GM12864 (cell line): Measurements from ENCODE around the gene TRPM3.

Experiments
- DNase-seq: peaks from one replicate; pipeline ENCODE4 v3.0.0-alpha.2; 2011; ENCODE audit warnings: low read depth
- H3K4me3 ChIP-seq: 2 replicates; pipeline ENCODE4 v1.5.1; 2011; ENCODE audit warnings: mild to moderate bottlenecking, low read depth, low read length, control low read depth
- TF ChIP-seq, protein P1 (sequence below): IDR thresholded peaks from 2 replicates; pipeline ENCODE4 v1.5.1; 2011; ENCODE audit warnings: low read depth, mild to moderate bottlenecking, moderate library complexity, low read length, control low read depth, inconsistent platforms; ENCODE audit errors: missing control alignments

TRPM3 gene

DNA sequence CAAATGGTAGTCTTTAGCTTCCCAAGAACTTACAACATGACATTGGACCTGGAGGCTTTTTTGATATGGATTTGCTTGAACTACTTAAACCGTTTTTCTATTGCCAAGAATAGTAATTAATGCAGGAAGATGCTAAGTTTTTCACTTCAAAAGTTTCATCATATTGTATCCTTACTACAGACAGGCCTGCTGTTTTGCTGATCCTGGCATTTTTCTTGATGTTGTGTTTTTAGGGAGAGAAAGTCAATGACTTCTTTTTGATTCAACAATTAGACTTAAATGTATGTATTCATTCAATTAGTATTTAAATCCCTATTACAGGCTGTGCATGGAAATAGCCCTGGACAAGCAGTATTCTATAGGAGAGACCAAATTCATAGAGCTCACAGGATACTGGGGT lies 172.7 kb downstream of the TRPM3 start:
- TF ChIP-seq, protein P1, sequence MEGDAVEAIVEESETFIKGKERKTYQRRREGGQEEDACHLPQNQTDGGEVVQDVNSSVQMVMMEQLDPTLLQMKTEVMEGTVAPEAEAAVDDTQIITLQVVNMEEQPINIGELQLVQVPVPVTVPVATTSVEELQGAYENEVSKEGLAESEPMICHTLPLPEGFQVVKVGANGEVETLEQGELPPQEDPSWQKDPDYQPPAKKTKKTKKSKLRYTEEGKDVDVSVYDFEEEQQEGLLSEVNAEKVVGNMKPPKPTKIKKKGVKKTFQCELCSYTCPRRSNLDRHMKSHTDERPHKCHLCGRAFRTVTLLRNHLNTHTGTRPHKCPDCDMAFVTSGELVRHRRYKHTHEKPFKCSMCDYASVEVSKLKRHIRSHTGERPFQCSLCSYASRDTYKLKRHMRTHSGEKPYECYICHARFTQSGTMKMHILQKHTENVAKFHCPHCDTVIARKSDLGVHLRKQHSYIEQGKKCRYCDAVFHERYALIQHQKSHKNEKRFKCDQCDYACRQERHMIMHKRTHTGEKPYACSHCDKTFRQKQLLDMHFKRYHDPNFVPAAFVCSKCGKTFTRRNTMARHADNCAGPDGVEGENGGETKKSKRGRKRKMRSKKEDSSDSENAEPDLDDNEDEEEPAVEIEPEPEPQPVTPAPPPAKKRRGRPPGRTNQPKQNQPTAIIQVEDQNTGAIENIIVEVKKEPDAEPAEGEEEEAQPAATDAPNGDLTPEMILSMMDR = no peak
- no peak for DNase-seq
- no peak overlapping the region for H3K4me3 ChIP-seq

DNA sequence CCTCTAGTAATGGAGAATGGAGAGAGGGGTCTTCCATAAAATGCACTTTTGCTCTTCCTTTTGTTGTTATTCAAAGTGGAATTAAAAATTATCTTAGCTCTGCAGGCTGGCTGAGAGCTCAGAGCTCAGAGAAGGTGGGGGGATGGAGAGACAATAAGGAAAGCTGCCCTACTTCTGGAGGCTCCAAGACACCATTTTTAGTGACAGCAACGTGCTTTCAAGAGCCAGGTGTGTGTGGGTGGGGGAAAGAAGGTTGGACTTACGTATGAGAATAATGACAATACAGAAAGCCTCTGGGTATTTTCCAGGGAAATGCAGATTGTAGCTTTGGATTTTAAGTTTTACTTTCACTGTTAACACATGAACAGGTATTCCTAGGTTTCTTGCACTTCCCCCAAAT lies 173.9 kb downstream of the TRPM3 start:
- H3K4me3 ChIP-seq = no peak overlapping the region
- TF ChIP-seq, protein P1 = no peak

DNA sequence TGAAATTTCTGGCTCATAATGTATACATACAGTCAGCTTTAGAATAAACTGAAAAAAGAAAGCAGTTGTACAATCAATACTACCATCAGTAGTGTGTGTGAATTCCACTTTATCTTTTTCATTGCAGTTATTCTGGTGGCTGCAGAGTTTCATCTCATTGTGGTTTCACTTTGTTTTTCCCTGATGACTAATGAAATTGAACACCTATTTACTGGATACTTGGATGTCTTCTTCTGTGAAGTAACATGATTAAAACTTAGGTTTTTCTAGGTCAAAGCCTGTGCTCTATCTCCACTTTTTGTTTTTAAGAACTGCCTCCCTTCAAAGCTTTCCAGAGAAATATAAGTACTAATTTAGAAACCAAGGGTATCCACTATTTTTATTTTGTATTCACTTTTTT lies 174.3 kb downstream of the TRPM3 start:
- no peak for DNase-seq
- TF ChIP-seq, protein P1 = no peak
- no peak overlapping the region for H3K4me3 ChIP-seq

More for the DNA sequence above, 173.9 kb downstream of the TRPM3 start:
- no peak for DNase-seq

DNA sequence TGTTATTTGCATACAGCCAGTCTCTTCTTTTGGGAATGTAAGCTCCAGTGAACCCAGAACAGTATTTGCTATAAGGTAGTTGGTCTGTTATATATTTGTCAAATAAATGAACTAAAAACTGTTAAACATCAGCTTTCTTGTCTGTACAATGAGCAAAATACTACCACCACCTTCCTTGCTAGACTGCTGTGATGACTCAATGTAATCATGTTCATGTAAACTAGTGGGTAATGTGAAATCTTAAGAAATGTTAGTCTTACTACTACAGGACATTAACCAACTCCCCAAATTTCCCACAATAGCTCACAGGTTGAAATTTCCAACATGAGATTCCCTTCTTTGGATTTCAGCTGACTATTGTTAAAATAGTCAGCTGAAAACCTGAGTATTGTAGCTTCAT lies 176.1 kb downstream of the TRPM3 start:
- no peak for DNase-seq
- TF ChIP-seq, protein P1 = no peak

DNA sequence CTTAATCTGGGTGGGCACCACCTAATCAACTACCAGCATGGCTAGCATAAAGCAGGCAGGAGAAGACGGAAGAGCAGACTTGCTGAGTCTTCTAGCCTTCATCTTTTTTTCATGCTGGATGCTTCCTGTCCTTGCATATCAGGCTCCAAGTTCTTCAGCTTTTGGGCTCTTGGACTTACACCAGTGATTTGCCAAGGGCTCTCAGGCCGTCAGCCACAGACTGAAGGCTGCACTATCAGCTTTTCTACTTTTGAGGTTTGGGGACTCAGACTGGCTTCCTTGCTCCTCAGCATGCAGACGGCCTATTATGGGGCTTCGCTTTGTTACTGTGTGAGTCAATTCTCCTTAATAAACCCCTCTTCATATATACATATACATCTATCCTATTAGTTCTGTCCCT lies 180.2 kb downstream of the TRPM3 start:
- DNase-seq = no peak
- TF ChIP-seq, protein P1 = no peak
- H3K4me3 ChIP-seq = no peak overlapping the region

More for the DNA sequence above, 176.1 kb downstream of the TRPM3 start:
- no peak overlapping the region for H3K4me3 ChIP-seq

DNA sequence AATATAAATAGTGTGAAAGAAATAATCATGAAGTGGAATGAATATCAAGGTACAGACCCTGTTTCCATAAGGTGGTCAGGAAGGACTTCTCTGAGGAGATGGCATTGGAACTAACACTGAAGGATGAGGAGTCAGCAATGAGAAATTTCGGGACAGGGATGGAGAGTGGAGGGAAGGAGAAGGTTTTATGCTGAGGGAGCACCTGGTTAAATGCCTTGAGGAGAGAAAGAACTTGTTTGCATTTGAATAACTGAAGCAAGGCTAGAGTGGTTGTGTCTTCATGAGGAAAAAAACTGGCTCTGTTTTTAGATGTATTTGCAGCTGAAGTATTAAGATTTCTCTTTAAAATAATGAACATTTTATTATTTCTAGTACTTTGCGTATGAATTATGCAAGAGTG lies 180.8 kb downstream of the TRPM3 start:
- TF ChIP-seq, protein P1 = no peak
- DNase-seq = no peak
- H3K4me3 ChIP-seq = no peak overlapping the region

DNA sequence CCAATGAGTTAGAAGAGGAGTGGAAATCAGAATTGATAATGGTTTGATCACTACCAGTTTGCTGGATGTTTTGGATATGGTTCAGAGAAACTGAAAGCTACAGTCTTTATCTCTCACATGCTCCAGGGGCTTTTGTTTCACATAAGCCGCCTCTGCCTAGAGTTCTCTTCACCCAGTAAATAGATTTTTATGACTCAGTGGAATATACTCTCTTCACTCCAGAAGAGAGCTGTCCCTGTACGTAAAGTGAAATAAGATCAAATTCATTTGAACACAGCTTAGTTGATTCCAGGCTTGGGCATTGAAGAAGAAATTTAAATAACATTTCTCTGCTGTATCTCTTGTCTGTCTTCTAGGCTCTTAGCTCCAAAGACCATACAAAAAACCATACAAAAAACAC lies 184.9 kb downstream of the TRPM3 start:
- no peak overlapping the region for H3K4me3 ChIP-seq
- TF ChIP-seq, protein P1 = no peak
- no peak for DNase-seq
